ENCODE results near the gene TCF7. TPM values are rescaled to one million over a fixed set of nuclear protein-coding genes. Genes with fewer than 3 reads are reported as not detected.

Gene TCF7
- polyA plus RNA-seq, 4 donors, result 11.7 to 14.6 (median 13.2) TPM

DNA sequence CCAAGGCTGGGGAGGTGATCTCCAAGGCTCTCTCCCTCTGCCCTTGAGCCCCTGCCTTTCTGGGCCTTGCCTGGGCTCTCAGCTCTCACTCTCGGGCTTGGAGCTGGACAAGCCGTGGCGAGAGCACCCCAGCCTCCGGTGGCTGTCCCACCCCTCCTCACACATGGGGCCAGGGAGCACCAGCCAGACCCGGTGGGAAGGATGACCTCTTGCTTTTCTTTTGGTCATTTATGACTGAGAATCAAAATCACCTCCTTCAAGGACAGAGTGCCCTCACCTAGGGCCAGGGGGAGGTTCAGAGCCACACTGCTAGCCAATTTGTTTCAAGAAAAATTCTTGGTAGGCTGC, 14.1 kb downstream of the TCF7 start:
- no peak for DNase-seq (ENCODE audit: low read depth in 4 of 4, low spot score in 3 of 4)

DNA sequence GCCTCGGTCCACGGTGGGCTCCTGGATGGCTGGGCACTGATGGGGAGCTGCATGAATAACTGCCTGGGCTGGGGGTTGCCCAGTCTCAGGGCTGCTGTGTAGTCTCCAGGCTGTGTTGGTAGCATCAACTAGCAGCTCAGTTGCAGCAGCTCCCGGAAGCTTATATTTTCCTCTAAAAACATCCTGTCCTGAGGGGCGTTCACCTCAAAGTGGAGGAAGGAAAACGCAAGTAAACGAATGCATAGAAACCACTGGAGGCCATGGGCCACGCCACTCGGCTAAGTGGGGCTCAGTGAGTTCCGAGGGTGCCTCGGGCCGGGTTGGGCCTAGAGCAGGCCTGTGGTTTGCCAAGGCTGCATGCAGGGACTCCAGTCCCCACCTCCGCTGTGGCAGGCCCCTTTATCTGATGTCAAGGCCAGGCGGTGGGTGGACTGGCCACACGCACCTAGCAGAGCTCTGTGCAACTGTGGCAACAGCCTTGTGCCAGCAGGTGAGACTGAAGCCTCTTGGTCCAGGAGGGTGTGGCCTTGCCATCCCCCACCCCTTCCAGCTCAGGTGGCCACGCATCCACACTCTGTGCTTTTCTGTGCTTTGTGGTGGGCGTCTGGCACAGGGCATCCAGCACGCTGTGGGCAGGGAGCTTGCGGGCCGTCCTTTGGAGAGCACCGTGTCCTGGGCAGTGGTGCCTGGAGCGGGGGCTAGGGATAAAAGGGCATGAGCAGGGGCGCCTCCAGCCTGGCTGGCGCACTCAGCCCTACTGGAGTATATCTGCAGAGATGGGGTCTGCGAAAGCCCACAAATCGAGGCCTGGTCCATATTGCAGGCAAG, 15.1 kb downstream of the TCF7 start:
- DNase-seq (ENCODE audit: low read depth in 4 of 4, low spot score in 3 of 4), result no peak

DNA sequence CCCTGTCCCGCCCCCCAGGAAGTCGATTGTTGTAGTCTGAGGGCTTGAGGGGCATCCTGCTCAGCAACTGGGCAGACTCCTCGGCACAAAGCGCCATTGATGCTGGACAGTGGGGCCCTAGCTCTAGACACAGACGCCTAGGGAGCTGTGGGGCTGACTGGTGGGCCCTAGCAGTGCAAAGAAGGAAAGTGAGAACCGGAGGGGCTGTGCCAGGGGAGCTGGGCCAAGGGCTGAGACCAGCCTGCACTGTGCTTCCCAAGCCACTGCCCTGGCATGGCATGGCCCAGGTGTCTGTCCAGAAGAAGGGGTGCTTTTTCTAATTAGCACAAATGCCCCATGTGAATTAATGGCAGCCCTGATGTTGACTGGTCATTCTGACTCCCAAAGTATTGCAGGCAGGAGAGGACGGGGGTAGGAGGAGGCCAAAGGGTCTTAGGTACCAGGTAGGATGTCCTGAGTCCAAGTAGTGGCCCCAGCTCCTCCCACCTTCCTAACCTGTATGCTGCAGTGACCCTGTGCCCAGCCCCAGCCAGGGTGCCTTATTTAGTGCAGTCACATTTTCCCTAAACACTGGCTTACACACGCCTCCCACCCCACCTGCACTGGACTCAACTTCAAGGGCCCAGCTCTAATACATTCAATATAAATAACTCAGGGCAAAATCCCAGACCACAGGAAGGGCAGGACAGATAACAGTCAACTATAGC, 15.9 kb downstream of the TCF7 start:
- no peak for DNase-seq (ENCODE audit: low read depth in 4 of 4, low spot score in 3 of 4)

DNA sequence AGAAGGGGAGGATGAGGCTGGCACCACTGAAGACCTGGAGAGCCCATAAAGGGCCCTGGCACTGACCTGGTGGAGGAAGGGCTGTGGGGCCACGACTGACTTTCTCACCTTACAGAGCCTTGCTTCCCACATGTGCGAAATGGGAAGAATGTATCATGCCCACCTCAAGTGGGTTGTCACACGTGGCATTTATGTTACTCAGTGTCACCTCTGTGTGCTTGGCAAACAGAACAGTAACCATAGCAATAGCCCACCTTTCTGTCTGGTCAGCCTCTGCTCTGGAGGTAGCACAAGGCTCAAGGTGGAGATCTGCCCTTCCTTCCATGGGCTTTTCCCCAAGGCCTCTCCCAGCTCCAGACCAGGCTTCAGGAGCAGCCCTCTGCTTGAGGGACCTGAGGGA, 16.7 kb downstream of the TCF7 start:
- no peak for DNase-seq (ENCODE audit: low read depth in 4 of 4, low spot score in 3 of 4)

DNA sequence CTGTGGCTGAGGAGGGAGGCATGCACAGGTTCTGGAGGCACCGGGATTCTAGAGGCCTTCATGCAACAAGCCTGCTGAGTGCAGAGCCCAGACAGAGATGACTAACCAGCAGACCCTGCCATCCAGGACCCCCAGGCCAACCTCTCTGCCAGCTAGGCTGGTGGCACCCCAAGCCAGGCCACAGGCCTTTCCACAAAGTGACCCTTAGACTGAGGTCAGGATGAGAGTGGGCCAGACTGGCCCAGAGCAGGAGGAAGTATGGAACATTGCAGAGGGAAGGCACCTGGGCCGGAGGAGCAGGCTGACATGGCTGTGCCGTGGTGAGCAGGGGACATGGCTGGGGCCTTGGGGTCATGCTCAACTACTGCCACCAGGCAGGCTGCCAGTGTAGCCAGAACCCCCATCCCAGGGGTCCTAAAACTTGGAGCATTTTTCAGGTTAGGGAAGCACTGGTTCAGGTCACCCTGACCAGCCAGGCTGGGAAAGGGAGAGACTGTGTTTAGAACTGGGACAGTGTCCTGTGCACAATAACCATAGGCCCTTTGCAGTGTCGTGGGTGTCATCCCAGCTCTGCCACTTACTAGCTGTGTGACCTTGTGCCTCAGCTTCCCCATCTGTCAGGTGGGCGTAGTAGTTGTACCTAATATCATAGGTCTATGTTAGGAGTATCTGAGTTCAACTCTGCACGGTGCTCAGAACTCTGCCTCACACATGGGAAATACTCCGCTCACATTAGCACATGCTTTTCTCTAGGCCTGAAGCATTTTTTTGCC, 17.3 kb downstream of the TCF7 start:
- DNase-seq (ENCODE audit: low read depth in 4 of 4, low spot score in 3 of 4), result no peak

DNA sequence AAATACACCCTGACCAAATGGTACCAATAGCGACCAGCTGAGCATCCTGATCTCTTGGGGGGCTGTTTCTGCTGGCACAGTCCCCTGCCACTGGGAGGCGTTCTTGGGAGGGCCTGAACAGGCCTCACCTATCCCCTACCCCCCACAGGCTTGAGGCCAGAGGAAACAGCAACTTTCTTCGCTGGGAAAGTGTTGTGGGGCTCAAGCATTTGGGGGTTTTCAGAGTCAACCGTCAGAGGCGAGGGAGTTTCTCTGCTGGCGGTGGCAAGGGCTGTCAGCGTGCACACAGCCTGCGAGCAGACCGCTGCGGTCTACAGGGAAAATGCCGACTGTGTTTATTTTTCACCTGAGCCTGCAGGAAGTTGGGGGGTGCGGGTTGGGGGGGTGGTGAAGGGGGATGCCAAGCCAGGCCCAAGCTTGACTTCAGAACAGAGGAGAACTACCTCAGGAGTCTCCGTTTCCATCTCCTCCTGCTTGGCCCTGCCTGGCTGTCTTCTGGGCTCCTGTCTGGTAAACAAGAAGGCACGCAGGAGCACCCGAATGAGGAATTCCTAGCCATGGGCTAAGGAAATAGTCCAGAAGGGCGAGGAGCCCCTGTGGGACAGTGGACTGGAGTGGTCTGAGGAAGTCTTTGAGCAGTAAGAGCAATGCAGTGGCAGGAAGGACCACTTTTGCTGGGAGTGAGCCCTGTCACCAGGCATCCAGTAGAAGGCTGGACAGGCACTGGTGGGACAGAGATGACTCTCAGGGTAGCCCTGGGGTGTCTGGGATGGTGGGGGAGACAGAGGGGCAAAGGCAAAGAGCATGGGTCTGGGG, 18.1 kb downstream of the TCF7 start:
- DNase-seq (ENCODE audit: low read depth in 4 of 4, low spot score in 3 of 4), result no peak

DNA sequence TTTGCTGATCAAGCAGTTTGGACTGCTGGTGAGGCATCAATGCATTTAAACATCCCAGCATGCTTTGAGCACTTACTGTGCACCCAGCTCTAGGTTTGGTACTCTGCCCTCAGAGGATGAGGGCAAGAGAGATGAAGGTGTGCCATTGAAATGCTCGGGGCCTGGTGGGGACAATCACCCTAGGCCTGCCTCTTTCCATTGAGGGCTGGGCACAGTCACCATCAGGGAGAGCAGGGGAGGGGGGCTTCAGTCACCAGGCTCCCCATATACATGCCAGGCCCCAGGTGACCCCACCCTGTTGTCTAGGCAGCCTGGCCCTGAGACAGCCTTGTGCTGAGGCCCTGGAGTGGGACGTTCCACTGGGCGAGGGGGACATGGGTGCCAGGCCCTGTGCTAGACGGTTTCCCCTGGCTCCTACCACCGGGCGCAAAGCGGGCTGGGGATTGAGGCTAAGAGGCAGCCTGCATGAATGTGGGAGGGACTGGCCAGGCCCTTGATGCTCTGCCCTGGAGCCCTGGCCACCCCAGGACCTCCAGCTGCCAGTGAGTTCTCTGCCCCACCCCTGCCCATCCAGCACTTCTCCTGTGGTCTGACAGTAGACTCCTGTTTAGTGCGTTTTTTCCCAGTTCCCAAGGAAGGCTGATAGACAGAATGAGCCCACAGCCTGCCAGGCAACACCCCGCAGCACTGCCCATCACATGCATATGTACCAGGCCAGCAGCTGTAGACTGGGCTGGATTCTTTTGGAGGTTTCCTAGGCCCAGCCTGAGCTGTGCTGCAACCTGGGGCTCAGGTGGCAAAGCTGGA, 18.9 kb downstream of the TCF7 start:
- DNase-seq (ENCODE audit: low read depth in 4 of 4, low spot score in 3 of 4), result no peak

DNA sequence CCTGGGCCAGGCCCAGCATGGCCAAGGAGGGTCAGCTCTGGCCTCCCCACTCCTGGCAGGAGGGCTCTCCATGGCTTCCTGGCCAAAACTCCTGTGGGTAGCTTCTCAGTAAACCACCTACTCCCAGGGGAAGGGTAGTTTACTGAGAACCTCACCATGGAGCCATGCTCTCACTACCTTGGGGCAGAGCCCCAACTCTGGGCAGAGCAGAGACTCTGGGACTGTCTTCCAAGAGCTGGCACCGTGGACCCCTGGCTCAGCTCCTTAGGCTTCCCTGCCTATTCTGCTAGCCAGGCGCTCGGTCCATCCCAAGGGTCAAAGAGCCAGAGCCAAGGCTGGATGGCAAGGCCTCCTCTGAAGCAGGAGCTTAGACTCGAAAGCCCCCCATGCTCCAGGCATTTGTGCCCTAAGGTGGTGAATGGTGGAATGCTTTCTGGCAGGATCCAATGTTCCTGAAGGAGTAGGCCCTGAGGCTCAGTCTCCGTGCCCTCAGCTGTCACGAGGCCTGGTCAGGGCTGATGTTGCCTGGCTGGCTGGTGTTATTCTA, 19.6 kb downstream of the TCF7 start:
- DNase-seq (ENCODE audit: low read depth in 4 of 4, low spot score in 3 of 4), result no peak

DNA sequence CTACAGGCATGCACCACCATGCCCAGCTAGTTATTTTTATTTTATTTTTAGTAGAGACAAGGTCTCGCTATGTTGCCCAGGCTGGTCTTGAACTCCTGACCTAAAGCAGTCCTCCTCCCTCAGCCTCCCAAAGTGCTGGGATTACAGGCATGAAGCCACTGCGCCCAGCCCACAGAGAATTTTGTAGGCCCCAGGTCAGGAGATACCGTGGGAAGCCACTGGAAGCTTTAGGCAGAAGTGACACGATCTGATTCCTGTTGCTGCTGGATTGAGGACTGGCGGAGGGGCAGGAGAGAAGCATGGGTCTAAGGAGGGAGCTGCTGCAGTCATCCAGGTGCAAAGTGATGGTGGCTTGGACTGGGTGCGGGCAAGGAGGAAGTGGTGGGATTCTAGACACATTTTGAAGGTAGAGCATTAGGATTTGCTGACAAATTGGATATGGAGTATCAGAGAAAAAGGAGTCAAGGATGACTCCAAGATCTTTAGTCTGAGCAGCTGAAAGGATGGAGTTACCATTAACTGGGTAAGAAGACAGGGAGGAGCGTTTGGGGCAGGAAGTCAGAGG, 20.7 kb downstream of the TCF7 start:
- DNase-seq (ENCODE audit: low read depth in 4 of 4, low spot score in 3 of 4), result no peak

DNA sequence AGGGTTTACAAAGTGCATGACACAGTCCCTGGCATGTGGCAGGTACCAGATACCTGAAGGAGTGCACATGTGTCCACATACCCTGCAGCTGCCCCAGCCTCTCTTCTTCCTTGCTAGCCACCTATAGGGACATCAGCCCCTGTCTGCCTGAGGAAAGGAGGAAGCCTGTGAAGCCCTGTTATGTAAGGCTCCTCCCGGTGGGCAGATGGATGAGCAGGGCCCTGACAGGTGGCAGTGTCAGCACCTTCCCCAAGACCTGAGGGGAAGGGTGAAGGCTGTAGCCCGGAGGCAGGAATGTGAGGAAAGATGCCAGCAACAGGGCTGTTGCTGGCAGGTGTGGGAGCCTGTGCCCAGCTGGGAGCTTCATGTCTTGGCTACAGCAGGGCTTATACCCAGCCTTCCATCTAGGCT, 21.7 kb downstream of the TCF7 start:
- no peak for DNase-seq (ENCODE audit: low read depth in 4 of 4, low spot score in 3 of 4)

DNA sequence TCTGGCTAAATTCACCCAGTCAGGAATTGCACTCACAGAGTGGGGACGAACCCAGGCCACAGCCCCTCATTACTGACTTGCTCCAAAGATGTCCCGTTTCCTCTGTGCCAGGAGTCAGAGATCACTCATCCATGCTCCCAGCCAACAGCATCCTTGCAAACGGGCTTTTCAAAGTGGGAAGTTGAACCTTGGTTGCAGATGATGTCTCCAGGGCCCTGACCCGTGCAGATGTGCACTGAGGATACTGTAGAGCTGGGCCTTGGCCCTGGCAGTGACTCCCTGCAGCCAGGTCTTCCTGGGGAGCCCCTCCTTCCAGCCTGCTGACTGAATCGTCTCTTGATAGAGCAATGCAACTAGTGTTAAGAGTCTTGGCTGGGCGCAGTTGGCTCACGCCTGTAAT, 22.3 kb downstream of the TCF7 start:
- no peak for DNase-seq (ENCODE audit: low read depth in 4 of 4, low spot score in 3 of 4)

DNA sequence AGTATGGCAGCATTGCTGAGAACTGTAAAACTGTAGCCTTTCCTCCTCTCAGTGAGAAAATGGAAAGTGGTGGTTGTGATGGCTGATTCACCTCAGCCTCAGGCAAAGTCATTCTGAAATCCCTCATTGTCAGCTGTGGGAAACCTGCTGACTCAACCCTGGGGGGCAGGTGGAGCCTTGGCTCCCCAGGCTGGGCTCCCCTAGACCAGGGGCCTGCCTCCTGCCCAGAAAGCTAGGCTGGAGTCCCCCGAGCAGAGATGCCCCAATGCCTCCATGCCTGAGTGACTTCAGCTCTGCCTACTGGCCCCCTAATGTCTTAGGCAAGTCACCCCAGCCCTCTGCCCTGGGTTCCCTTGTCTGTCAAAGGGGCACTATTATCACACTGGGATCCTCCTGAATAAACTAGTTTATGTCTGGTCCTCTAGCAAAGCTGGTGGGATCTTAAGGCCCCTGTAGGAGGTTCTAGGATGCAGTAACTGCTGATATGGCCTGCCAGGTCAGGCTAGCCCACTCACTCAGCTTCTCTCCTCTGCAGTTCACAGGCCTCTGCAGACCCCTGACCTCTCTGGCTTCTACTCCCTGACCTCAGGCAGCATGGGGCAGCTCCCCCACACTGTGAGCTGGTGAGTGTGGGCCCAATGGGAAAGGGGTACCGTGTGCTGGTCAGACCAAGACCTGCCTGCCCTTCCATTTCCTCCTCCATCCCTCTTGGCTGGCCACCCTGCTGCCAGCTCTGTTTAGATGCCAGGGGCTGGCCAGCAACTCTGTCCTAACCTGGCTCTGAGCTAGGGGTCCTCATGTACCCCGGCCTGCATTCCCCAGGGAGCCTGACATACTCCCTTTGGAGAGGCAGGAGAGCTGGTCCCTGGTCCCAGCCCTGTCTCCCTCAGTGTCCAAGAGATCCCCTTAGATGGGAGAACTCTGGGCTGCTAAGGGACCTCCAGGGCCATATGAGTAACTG, 24.2 kb downstream of the TCF7 start:
- DNase-seq (ENCODE audit: low read depth in 4 of 4, low spot score in 3 of 4), result no peak

DNA sequence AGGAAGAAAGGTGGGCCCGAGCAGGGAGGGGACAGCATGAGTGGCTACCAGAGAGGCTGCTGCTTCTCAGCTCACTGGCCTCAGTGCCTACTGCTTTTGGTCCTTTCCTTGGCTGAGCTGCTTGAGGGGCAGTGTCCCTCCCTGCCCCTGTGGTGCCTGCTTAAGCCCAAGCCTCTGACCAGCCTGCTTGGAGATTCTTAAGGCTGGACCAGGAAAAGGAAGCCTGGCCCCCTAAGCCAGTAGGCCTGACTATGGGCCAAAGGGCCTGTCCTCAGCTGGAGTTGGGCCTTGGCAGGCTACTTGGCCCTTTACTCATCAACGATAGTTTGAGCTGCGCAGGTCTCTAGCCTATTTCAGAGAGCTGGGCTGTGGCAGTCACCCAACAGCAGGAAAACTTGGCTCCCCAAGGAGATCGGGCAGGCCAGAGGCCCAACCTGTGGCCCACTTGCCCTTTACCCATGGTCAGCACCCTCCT, 24.9 kb downstream of the TCF7 start:
- no peak for DNase-seq (ENCODE audit: low read depth in 4 of 4, low spot score in 3 of 4)

DNA sequence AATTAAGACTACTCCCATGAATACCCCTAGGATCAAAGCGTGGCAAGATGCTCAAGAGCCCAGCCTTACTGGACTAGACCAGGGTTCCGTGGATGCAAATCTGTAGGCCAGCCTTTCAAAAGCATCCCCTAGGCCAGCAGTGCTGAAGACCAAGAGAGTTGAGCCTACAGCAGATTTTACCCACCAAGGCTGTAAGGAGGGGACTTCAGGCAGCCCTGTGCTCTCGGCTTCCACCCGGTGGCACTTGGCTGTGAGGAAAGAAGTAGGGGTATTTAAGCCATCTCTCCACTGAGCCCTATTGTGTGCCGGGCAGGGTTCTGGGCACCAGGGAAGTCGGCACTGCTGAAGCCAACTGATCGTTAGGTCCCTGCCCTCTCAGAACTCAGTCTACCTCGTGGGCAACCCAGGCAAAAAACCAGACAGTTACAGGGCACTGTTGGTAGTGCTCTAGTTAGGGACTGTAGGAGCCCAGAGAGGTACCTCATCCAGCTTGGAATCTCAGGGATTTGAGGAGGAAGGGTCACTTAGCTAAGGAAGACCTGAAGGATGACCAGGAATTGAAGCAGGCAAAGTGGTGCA, 25.5 kb downstream of the TCF7 start:
- no peak for DNase-seq (ENCODE audit: low read depth in 4 of 4, low spot score in 3 of 4)

DNA sequence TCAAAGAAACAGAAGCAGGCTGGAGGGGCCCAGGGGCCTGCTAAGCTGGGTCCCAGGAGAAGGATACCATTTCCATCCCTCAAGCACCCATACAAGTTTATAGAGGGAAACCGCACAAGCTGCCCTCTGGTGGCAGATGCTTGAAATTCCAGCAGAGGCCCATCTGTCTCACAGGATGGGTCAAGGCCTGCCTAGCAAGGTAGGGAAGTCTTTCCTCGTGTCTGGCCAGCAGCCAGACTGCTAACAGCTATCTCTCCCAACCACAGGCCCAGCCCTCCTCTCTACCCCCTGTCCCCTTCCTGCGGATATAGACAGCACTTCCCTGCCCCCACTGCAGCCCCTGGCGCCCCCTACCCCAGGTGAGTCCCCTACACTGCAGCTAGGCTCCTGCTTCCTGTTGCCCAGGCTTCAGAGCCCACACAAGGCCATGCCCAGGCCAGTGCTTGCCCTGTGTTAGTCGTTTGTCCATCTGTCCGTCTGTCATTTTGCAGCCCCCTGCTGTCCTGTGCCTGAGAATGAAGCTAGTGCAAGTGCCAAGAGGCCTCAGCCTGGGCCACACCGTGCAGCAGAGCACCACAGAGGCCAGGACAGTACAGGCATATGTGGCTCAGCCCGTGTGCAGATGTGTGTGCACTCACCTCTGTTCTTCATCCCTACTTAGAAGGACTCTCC, 26.2 kb downstream of the TCF7 start:
- peak in 2 of 4 donors; percentile 29 to 35 for DNase-seq (ENCODE audit: low read depth in 4 of 4, low spot score in 3 of 4)

DNA sequence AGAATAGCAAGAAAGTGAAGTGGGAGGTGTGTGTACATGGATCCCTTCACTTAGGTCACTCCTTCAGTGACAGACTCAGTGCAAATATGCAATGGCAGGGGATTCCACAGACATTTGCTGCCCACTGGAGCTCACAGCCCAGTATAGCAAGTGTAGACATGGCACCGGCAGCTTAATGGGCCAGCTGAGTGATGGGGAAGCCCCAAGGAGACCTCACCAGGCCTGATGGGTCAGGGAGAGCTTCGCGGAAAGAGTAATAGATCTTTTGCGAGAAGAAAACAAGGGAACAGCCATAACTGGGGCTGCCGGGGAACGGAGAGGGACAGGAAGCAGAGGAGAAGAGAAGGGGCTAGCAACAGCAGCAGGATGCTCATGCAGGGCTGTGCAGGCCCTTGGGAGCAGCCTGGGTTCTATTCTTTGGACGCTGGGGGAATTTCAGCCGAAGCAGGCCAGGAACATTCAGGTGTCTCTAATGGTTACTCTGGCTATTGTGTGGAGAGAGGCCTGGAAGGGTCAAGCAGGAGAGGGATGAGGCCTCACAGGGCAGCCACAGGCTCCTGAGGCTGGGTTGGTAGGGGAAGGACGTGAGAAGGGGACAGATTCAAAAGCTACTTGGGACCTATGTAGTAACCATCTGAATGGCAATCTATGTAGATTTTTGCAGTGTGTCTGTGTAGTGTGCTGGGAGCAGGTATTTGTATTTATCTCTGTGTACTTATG, 27.0 kb downstream of the TCF7 start:
- no peak for DNase-seq (ENCODE audit: low read depth in 4 of 4, low spot score in 3 of 4)
